CD4-positive, alpha-beta memory T cell (primary cell): Measurements from ENCODE around the gene PLXNA4. TPM values are rescaled to one million over a fixed set of nuclear protein-coding genes. Genes with fewer than 3 reads are reported as not detected.

Source experiments
- CTCF ChIA-PET: fragments of 350-600 bp; sonication (Branson Sonifier 250); formaldehyde crosslinking; loops from one replicate; lab custom pipeline; 2021; ENCODE audit warnings: inconsistent platforms; ENCODE audit not compliant: partially characterized antibody; lab: Charles Lee
- POLR2A ChIA-PET: fragments of 350-600 bp; sonication (Branson Sonifier 250); formaldehyde crosslinking; loops from one replicate; lab custom pipeline; 2021; ENCODE audit not compliant: partially characterized antibody; lab: Charles Lee
- DNase-seq, 5 donors: peaks; one replicate each; pipeline versions ENCODE4 v3.0.0 to v3.0.0-alpha.2; 2020 to 2022; ENCODE audit warnings: mixed read lengths in 1 of 5
- H3K27ac ChIP-seq: one replicate; pipeline ENCODE4 v1.7.0; 2013; ENCODE audit warnings: low read depth, low read length
- H3K27me3 ChIP-seq: 2 replicates; pipeline ENCODE4 v1.7.0; 2013; ENCODE audit warnings: mild to moderate bottlenecking, low read length, moderate library complexity; ENCODE audit not compliant: insufficient read depth
- H3K36me3 ChIP-seq: 2 replicates; pipeline ENCODE4 v1.7.0; 2013; ENCODE audit warnings: mild to moderate bottlenecking, low read length, moderate library complexity; ENCODE audit not compliant: insufficient read depth
- H3K4me1 ChIP-seq: 2 replicates; pipeline ENCODE4 v1.7.0; 2013; ENCODE audit warnings: mild to moderate bottlenecking, low read length, moderate library complexity; ENCODE audit not compliant: insufficient read depth
- H3K4me3 ChIP-seq, 2 donors: one replicate each; pipeline ENCODE4 v1.7.0; 2013; ENCODE audit warnings: low read length in 2 of 2, mild to moderate bottlenecking in 1 of 2
- H3K9me3 ChIP-seq, 2 donors: one replicate each; pipeline ENCODE4 v1.7.0; 2013; ENCODE audit warnings: low read length in 2 of 2, control low read depth in 1 of 2; ENCODE audit not compliant: control insufficient read depth in 1 of 2
- H3K27ac Mint-ChIP-seq, 7 donors: one replicate each; pipeline ENCODE4 v1.8.0; 2020 to 2021; ENCODE audit warnings: mixed read lengths in 7 of 7, mild to moderate bottlenecking in 6 of 7, inconsistent platforms in 3 of 7, moderate library complexity in 3 of 7
- H3K27me3 Mint-ChIP-seq, 2 donors: one replicate each; pipeline ENCODE4 v1.8.0; 2020 to 2021; ENCODE audit warnings: mixed read lengths in 2 of 2
- H3K36me3 Mint-ChIP-seq, 2 donors: one replicate each; pipeline ENCODE4 v1.8.0; 2020 to 2021; ENCODE audit warnings: mixed read lengths in 2 of 2, inconsistent platforms in 1 of 2, mild to moderate bottlenecking in 1 of 2
- H3K4me1 Mint-ChIP-seq, 4 donors: one replicate each; pipeline ENCODE4 v1.8.0; 2020 to 2021; ENCODE audit warnings: mixed read lengths in 4 of 4, mild to moderate bottlenecking in 1 of 4
- H3K4me3 Mint-ChIP-seq, 8 donors: one replicate each; pipeline ENCODE4 v1.8.0; 2020 to 2021; ENCODE audit warnings: mixed read lengths in 8 of 8, mild to moderate bottlenecking in 7 of 8, moderate library complexity in 6 of 8, inconsistent platforms in 3 of 8
- H3K9me3 Mint-ChIP-seq, 8 donors: one replicate each; pipeline ENCODE4 v1.8.0; 2020 to 2021; ENCODE audit warnings: mixed read lengths in 8 of 8, mild to moderate bottlenecking in 5 of 8, inconsistent platforms in 3 of 8, moderate library complexity in 1 of 8
- intact Hi-C: fragments of 100-400 bp; cut with micrococcal nuclease; formaldehyde crosslinking; loops from one replicate; pipeline ENCODE4 v1.15.1; 2023
- polyA plus RNA-seq, 2 donors: library from polyadenylated mRNA; unstranded; fragments of 300-500 nt; fragmentation: Illumina TruSeq; gene quantifications; one replicate each; pipeline ENCODE4 v1.2.3, GENCODE V29; 2021
- total RNA-seq, 2 experiments: library from RNA; stranded (reverse); gene quantifications; one replicate each; pipeline ENCODE4 v1.2.3, GENCODE V29; 2021

The PLXNA4 gene
- total and polyA plus RNA-seq, 4 experiments from 2014 or later = 0.06 to 0.94 (median 0.58) TPM

- no peak overlapping the region for H3K27ac ChIP-seq
- ChIA-PET POLR2A (no interaction called here), CTCF (no interaction called here)
- H3K36me3 ChIP-seq = no peaks in the 10 kb centered on the region
- H3K27me3 ChIP-seq = no peaks in the 10 kb centered on the region
- no peak overlapping the region for H3K27ac Mint-ChIP-seq
- intact Hi-C loops = no loop called here
- no peak for DNase-seq
- no peak overlapping the region for H3K4me3 Mint-ChIP-seq
- no peaks in the 10 kb centered on the region for H3K36me3 Mint-ChIP-seq
- H3K27me3 Mint-ChIP-seq = peaks cover 0 to 11% of the 10 kb centered on the region in 2 donors
- H3K4me1 ChIP-seq = no peaks in the 10 kb centered on the region
- peaks cover 0 to 2% (median 0%) of the 10 kb centered on the region in 8 donors for H3K9me3 Mint-ChIP-seq
- no peak overlapping the region for H3K4me3 ChIP-seq
- H3K4me1 Mint-ChIP-seq = no peaks in the 10 kb centered on the region
- H3K9me3 ChIP-seq = no peaks in the 10 kb centered on the region
Measured at GRCh38 chr7:132276976-132277725, 299.1 kb downstream of the PLXNA4 start.

DNA sequence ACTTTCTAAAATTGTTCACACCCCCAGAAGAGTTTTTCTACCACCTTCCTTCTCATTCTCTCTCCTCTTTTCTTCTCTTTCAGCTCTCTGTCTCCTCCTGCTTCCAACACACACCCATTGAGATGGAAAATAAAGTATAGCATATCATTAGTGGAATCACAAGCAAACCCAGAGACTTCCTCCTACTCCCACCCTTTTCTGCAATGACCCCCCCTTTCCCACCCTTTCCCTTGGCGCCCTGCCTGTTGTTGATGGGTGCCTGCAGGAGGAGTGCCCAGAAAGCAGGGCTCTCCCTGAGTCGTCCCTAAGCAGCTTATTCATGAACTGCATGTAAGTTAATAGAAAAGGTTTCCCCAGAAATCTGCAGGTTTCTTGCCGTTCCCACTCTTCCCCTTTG, 300.0 kb downstream of the PLXNA4 start:
- Mint-ChIP-seq H3K27ac (no peak overlapping the region), H3K4me3 (no peak overlapping the region), H3K27me3 (peaks cover 0 to 11% of the 10 kb centered on the region in 2 donors), H3K9me3 (peaks cover 0 to 2% (median 0%) of the 10 kb centered on the region in 8 donors), H3K36me3 (no peaks in the 10 kb centered on the region), H3K4me1 (no peaks in the 10 kb centered on the region)
- Histone ChIP-seq H3K27ac (no peak overlapping the region), H3K9me3 (no peaks in the 10 kb centered on the region), H3K36me3 (no peaks in the 10 kb centered on the region), H3K27me3 (no peaks in the 10 kb centered on the region), H3K4me1 (no peaks in the 10 kb centered on the region), H3K4me3 (no peak overlapping the region)
- intact Hi-C loops = no loop called here
- no peak for DNase-seq
- ChIA-PET POLR2A (no interaction called here), CTCF (no interaction called here)

GRCh38 chr7:132275416-132276233, 300.6 kb downstream of the PLXNA4 start:
- no peaks in the 10 kb centered on the region for H3K4me1 Mint-ChIP-seq
- Histone ChIP-seq H3K36me3 (no peaks in the 10 kb centered on the region), H3K4me3 (no peak overlapping the region), H3K9me3 (no peaks in the 10 kb centered on the region), H3K27me3 (no peaks in the 10 kb centered on the region), H3K27ac (no peak overlapping the region), H3K4me1 (no peaks in the 10 kb centered on the region)
- peaks cover 0 to 2% (median 0%) of the 10 kb centered on the region in 8 donors for H3K9me3 Mint-ChIP-seq
- peaks cover 0 to 11% of the 10 kb centered on the region in 2 donors for H3K27me3 Mint-ChIP-seq
- H3K4me3 Mint-ChIP-seq = no peak overlapping the region
- ChIA-PET CTCF (no interaction called here), POLR2A (no interaction called here)
- H3K27ac Mint-ChIP-seq = no peak overlapping the region
- intact Hi-C loops = no loop called here
- no peaks in the 10 kb centered on the region for H3K36me3 Mint-ChIP-seq
- DNase-seq = no peak

- no peaks in the 10 kb centered on the region for H3K36me3 Mint-ChIP-seq
- H3K9me3 Mint-ChIP-seq = peaks cover 0 to 2% (median 0%) of the 10 kb centered on the region in 8 donors
- Histone ChIP-seq H3K9me3 (no peaks in the 10 kb centered on the region), H3K36me3 (no peaks in the 10 kb centered on the region), H3K4me1 (no peaks in the 10 kb centered on the region), H3K27ac (no peak overlapping the region), H3K4me3 (no peak overlapping the region), H3K27me3 (no peaks in the 10 kb centered on the region)
- H3K4me3 Mint-ChIP-seq = no peak overlapping the region
- no peak for DNase-seq
- ChIA-PET CTCF (no interaction called here), POLR2A (no interaction called here)
- no peaks in the 10 kb centered on the region for H3K4me1 Mint-ChIP-seq
- H3K27ac Mint-ChIP-seq = no peak overlapping the region
- intact Hi-C loops = no loop called here
- H3K27me3 Mint-ChIP-seq = peaks cover 0 to 7% of the 10 kb centered on the region in 2 donors
Measured at GRCh38 chr7:132272763-132273371, 303.4 kb downstream of the PLXNA4 start.

DNA sequence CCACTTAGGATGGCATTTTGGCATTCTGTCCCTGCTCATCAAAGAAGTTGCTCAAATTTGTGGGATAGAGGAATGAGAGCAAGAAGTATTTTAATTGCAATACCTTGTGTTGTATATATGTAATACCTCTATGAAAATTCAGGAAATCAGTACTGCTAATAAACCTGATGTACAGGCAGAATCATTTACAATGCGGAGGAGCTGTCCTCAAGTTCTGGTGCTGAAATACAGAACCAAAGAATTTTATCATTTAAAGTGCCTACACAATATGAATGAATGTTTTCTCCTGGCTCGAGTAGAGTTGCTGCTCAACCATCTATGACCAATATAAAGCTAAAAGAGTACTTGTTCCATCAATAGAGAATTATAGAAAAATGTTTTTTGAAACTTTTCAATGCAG, 305.8 kb downstream of the PLXNA4 start:
- ChIA-PET CTCF (no interaction called here), POLR2A (no interaction called here)
- Mint-ChIP-seq H3K27ac (no peak overlapping the region), H3K36me3 (no peaks in the 10 kb centered on the region), H3K27me3 (peaks cover 0 to 2% of the 10 kb centered on the region in 2 donors), H3K4me3 (no peak overlapping the region), H3K9me3 (peaks cover 0 to 2% (median 0%) of the 10 kb centered on the region in 8 donors), H3K4me1 (no peaks in the 10 kb centered on the region)
- Histone ChIP-seq H3K4me1 (no peaks in the 10 kb centered on the region), H3K4me3 (no peak overlapping the region), H3K9me3 (no peaks in the 10 kb centered on the region), H3K27me3 (no peaks in the 10 kb centered on the region), H3K36me3 (no peaks in the 10 kb centered on the region), H3K27ac (no peak overlapping the region)
- intact Hi-C loops = no loop called here
- no peak for DNase-seq

DNA sequence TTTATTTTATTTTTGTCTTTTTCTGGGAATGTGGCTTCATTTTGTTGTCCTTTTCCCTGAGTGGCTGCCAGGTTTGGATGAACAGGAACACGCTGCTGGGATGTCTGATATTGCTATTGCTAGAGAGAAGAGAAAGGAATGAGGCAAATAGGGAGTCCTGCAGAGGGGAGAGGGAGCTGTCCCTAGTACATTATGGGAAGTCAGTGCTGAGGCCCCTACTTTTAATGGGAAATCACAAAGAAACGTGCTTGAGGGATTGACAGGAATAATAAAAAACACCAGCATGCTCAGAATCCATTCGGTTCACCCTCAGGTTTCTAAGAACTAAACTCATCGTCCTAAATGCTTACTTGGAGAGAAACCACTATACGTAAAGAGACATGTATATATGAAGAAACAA, 306.6 kb downstream of the PLXNA4 start:
- no peak overlapping the region for H3K4me3 ChIP-seq
- no peak overlapping the region for H3K27ac ChIP-seq
- no peaks in the 10 kb centered on the region for H3K27me3 ChIP-seq
- Mint-ChIP-seq H3K9me3 (peaks cover 0 to 2% (median 0%) of the 10 kb centered on the region in 8 donors), H3K4me1 (no peaks in the 10 kb centered on the region), H3K27ac (no peak overlapping the region), H3K4me3 (no peak overlapping the region), H3K36me3 (no peaks in the 10 kb centered on the region), H3K27me3 (peaks cover 0 to 2% of the 10 kb centered on the region in 2 donors)
- ChIA-PET POLR2A (no interaction called here), CTCF (no interaction called here)
- H3K36me3 ChIP-seq = no peaks in the 10 kb centered on the region
- no peaks in the 10 kb centered on the region for H3K4me1 ChIP-seq
- no peak for DNase-seq
- H3K9me3 ChIP-seq = no peaks in the 10 kb centered on the region
- intact Hi-C loops = no loop called here

DNA sequence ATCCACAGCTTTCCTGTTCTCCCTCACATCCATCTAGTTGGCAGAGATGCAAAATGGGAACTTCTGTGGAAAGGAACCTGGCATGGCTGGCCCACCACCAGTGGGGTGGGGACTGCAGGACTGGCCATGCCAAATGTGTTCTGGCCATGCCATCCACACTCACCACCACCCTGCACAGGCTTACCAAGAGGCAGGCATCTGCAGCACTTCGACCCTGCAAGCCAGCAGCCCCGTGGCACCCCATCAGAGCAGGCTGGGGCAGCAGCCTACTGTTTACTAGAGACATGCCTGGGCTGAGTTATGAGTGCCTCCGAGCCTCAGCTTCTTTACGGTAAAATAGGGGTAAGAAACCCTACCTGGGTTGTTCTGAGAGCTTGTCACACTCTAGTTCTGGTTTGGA, 313.1 kb downstream of the PLXNA4 start:
- H3K27me3 ChIP-seq = no peaks in the 10 kb centered on the region
- DNase-seq = no peak
- ChIA-PET CTCF (no interaction called here), POLR2A (no interaction called here)
- no peaks in the 10 kb centered on the region for H3K4me1 ChIP-seq
- H3K4me3 ChIP-seq = no peak overlapping the region
- no peaks in the 10 kb centered on the region for H3K36me3 Mint-ChIP-seq
- H3K9me3 Mint-ChIP-seq = peaks cover 0 to 1% (median 0%) of the 10 kb centered on the region in 8 donors
- no peak overlapping the region for H3K27ac Mint-ChIP-seq
- intact Hi-C loops = no loop called here
- peaks cover 0 to 3% of the 10 kb centered on the region in 2 donors for H3K27me3 Mint-ChIP-seq
- H3K4me3 Mint-ChIP-seq = no peak overlapping the region
- no peaks in the 10 kb centered on the region for H3K9me3 ChIP-seq
- no peak overlapping the region for H3K27ac ChIP-seq
- H3K4me1 Mint-ChIP-seq = no peaks in the 10 kb centered on the region
- no peaks in the 10 kb centered on the region for H3K36me3 ChIP-seq
